Measurements from ENCODE around the gene NDUFB3. TPM values are rescaled to one million over a fixed set of nuclear protein-coding genes. Genes with fewer than 3 reads are reported as not detected.
A peak's percentile ranks its signal among the peaks of the same experiment; 100 is the strongest.
"Not testable (repeated sequence)": the region's sequence is repeated elsewhere in the genome, so short reads cannot be mapped to it uniquely, and the experiment has no call there.

NDUFB3 gene
- total RNA-seq: 10 to 100 TPM; 35.2 to 42.7 (median 37.5) TPM

- Histone ChIP-seq H3K4me3 (peak within 1 kb of the TSS; percentile 99), H3K27me3 (no peaks in the 10 kb centered on the region), H3K36me3 (no peaks in the 10 kb centered on the region), H3K4me1 (peaks cover 54% of the 10 kb centered on the region), H3K9me3 (no peaks in the 10 kb centered on the region), H3K27ac (peak within 1 kb of the TSS; percentile 93)
- peak in 1 of 2 donors; percentile 46 for TF ChIP-seq CTCF (IDR thresholded peaks at IDR 0.05)
- peak in 2 of 3 donors; percentile 62 to 86 for TF ChIP-seq POLR2AphosphoS5 (IDR thresholded peaks at IDR 0.05)
- no peak for TF ChIP-seq EP300 (IDR thresholded peaks at IDR 0.05)
- TF ChIP-seq POLR2A (IDR thresholded peaks at IDR 0.05): peak in 1 of 2 donors; percentile 70
- DNase-seq (ENCODE audit: low spot score in 2 of 2): peak; percentile 94 to 96
- 0% methylated on average over 34 of the region's 34 CpGs for WGBS
These were observed at the start of gene NDUFB3, which contains the start of gene HYCC2 for GRCh38 chr2:201071479-201072200. Gene NDUFB3, plus strand, starts transcription at chr2:201072001. Its CDS starts 6,882 bp downstream, at chr2:201078883. Gene HYCC2, minus strand, starts transcription at chr2:201071671. Its CDS starts 47,662 bp downstream, at chr2:201024009.

GRCh38 chr2:201024518-201024917, 47.3 kb upstream of the NDUFB3 start:
- no peak for DNase-seq (ENCODE audit: low spot score in 2 of 2)
- Histone ChIP-seq H3K27me3 (no peaks in the 10 kb centered on the region), H3K36me3 (peaks cover 27% of the 10 kb centered on the region), H3K9me3 (no peaks in the 10 kb centered on the region), H3K4me1 (no peaks in the 10 kb centered on the region), H3K27ac (no peak overlapping the region), H3K4me3 (no peak overlapping the region)
- TF ChIP-seq EP300 (IDR thresholded peaks at IDR 0.05): no peak
- TF ChIP-seq POLR2AphosphoS5 (IDR thresholded peaks at IDR 0.05): no peak
- TF ChIP-seq CTCF (IDR thresholded peaks at IDR 0.05): no peak
- no peak for TF ChIP-seq POLR2A (IDR thresholded peaks at IDR 0.05)

- 96% methylated on average over 2 of the region's 2 CpGs for WGBS
- H3K9me3 ChIP-seq; H3K4me1 ChIP-seq; H3K27ac ChIP-seq; H3K4me3 ChIP-seq; H3K36me3 ChIP-seq; H3K27me3 ChIP-seq; DNase-seq (ENCODE audit: low spot score in 2 of 2): not testable (repeated sequence)
These were observed 37.4 kb upstream of the NDUFB3 start for GRCh38 chr2:201034355-201034754.

GRCh38 chr2:201038361-201038760, 33.4 kb upstream of the NDUFB3 start:
- not testable (repeated sequence) for H3K4me3 ChIP-seq; H3K36me3 ChIP-seq; H3K9me3 ChIP-seq; H3K4me1 ChIP-seq; DNase-seq (ENCODE audit: low spot score in 2 of 2); H3K27me3 ChIP-seq; H3K27ac ChIP-seq
- WGBS: 95% methylated on average over 4 of the region's 4 CpGs

- Histone ChIP-seq H3K4me1 (no peaks in the 10 kb centered on the region), H3K27me3 (no peaks in the 10 kb centered on the region), H3K9me3 (no peaks in the 10 kb centered on the region), H3K36me3 (peaks cover 4% of the 10 kb centered on the region), H3K4me3 (no peak overlapping the region), H3K27ac (no peak overlapping the region)
- 99% methylated on average over 2 of the region's 2 CpGs for WGBS
- no peak for TF ChIP-seq POLR2AphosphoS5 (IDR thresholded peaks at IDR 0.05)
- TF ChIP-seq CTCF (IDR thresholded peaks at IDR 0.05): no peak
- TF ChIP-seq POLR2A (IDR thresholded peaks at IDR 0.05): no peak
- TF ChIP-seq EP300 (IDR thresholded peaks at IDR 0.05): no peak
- DNase-seq (ENCODE audit: low spot score in 2 of 2): no peak
These were observed 32.9 kb upstream of the NDUFB3 start for GRCh38 chr2:201038855-201039254.

- no peak overlapping the region for H3K4me3 ChIP-seq
- H3K27me3 ChIP-seq: no peaks in the 10 kb centered on the region
- WGBS: 85% methylated on average over 4 of the region's 4 CpGs
- peaks cover 9% of the 10 kb centered on the region for H3K36me3 ChIP-seq
- no peak overlapping the region for H3K27ac ChIP-seq
- no peak for DNase-seq (ENCODE audit: low spot score in 2 of 2)
- H3K9me3 ChIP-seq: no peaks in the 10 kb centered on the region
- TF ChIP-seq CTCF (IDR thresholded peaks at IDR 0.05): no peak
- no peak for TF ChIP-seq POLR2A (IDR thresholded peaks at IDR 0.05)
- no peak for TF ChIP-seq POLR2AphosphoS5 (IDR thresholded peaks at IDR 0.05)
- no peak for TF ChIP-seq EP300 (IDR thresholded peaks at IDR 0.05)
- no peaks in the 10 kb centered on the region for H3K4me1 ChIP-seq
These were observed 30.8 kb upstream of the NDUFB3 start for GRCh38 chr2:201040867-201041628.

GRCh38 chr2:201042451-201042850, 29.4 kb upstream of the NDUFB3 start:
- not testable (repeated sequence) for H3K9me3 ChIP-seq
- 100% methylated on average over 3 of the region's 36 CpGs for WGBS

GRCh38 chr2:201043050-201043449, 28.8 kb upstream of the NDUFB3 start:
- H3K36me3 ChIP-seq; DNase-seq (ENCODE audit: low spot score in 2 of 2); H3K27ac ChIP-seq; H3K9me3 ChIP-seq; H3K4me1 ChIP-seq; H3K27me3 ChIP-seq; H3K4me3 ChIP-seq: not testable (repeated sequence)
- 93% methylated on average over 5 of the region's 5 CpGs for WGBS

More at GRCh38 chr2:201042451-201042850, 29.4 kb upstream of the NDUFB3 start:
- H3K36me3 ChIP-seq; H3K27ac ChIP-seq; H3K27me3 ChIP-seq; H3K4me1 ChIP-seq; H3K4me3 ChIP-seq; DNase-seq (ENCODE audit: low spot score in 2 of 2): not testable (repeated sequence)
